ENCODE data around the gene DENND10.
"Not testable (repeated sequence)": the region's sequence is repeated elsewhere in the genome, so short reads cannot be mapped to it uniquely, and the experiment has no call there.

The DENND10 gene

DNA sequence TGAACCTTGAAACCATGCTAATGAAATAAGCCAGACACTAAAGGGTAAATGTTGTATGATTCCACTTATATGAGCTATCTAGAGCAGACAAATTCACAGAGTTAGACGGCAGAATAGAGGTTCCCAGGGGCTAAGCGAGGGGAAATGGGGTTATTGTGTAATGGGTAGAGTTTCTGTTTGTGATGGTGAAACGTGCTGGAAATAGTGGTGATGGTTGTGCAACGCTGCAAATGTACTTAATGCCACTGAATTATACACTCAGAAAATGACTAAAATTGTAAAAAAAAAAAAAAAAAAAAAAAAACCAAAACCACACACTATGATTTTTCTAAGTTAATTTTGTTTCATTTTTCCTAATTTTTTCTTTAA lies 31.6 kb downstream of the DENND10 start:
- no peak for DNase-seq

DNA sequence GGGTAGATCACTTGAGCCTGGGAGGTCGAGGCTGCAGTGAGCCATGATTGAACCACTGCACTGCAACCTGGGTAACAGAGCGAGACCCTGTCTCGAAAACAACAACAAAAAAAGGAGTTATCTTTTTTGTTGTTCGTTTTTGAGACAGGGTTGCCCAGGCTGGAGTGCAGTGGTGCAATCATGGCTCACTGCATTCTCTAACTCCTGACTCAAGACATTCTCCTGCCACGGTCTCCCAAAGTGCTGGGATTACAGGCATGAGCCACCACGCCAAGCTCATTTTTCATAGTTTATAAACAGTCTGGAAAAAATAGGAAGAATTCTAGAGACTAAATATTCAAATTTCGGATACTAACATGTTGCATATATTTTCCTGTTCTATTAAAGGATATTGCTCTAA lies 32.2 kb downstream of the DENND10 start:
- DNase-seq = no peak

GRCh38 chr10:119137878-119138277 lies 34.0 kb downstream of the DENND10 start:
- not testable (repeated sequence) for DNase-seq

GRCh38 chr10:119138346-119139306 lies 34.7 kb downstream of the DENND10 start:
- no peak for DNase-seq

DNA sequence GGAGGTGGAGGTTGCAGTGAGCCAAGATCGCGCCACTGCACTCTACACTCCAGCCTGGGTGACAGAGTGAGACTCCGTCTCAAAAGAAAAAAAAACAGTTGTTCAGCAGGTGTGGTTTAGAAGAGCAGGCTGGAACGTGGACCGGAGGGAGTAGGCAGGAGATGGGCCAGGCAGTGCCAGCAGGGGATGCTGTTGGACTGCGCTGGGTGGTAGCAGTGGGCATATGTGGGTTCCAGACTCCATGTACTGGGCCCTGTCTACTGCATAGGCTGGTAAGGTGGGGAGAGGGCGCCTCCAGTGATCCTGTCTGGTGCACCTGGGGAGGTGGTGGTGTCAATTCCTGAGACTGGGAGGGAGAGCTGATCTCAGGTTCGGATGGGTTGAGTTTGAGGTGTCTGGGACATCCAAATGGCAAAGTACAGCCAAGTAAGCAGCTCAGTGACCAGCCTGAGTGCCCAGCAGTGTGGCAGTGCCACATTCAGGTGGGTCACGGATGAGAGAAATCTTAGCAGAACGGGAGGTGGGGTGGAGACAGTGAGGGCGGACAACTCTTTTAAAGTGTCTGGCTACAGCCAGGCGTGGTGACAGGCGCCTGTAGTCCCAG lies 35.7 kb downstream of the DENND10 start:
- peak; percentile 46 for DNase-seq

DNA sequence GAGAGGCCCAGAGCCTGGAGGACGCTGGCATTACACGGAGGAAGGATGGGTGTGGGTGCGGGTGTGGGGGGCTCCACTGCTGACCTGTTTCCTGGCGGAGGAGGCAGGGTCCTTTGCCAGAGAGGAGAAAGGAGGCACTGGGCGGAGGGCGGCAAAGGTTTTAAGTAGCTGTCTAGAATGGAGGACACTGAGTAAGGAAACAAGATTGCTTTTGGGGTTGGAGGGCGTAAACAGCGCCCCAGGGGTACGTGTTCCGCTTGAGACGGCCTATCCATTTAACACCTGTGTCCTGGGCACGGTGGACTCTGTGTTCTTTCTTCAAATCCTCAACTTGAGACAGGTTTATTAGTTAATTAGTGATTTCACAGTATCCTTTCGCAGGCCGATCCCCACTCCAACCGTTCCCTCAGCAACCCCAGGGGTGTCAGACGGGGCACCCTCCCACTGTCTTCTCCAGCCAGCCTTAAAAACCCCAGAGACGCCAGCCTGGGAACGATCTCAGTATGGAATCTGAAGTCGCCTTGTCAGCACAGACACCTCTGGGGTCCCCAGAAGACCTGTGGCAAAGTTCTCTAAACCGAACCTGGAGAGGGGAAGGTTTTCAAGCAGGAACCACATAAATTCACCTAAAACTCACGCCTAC lies 36.8 kb downstream of the DENND10 start:
- no peak for DNase-seq

GRCh38 chr10:119143657-119144056 lies 39.7 kb downstream of the DENND10 start:
- no peak for DNase-seq

DNA sequence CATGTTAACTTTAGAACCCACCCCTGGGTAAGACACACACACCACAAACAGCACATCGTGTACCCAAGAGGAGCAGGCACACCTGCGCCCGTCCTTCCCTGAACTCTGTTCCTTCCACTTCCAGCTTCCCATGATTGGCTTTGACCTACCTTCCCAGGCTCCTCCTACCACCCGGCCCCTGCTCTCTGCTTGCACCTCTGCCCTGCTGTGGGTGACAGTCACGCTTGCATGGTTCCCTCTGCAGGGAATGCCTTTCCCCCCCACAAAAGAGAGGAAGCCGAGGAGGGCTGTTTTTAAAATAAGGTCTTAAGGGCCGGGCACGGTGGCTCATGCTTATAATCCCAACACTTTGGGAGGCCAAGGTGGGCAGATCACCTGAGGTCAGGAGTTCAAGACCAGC lies 45.2 kb downstream of the DENND10 start:
- no peak for DNase-seq

DNA sequence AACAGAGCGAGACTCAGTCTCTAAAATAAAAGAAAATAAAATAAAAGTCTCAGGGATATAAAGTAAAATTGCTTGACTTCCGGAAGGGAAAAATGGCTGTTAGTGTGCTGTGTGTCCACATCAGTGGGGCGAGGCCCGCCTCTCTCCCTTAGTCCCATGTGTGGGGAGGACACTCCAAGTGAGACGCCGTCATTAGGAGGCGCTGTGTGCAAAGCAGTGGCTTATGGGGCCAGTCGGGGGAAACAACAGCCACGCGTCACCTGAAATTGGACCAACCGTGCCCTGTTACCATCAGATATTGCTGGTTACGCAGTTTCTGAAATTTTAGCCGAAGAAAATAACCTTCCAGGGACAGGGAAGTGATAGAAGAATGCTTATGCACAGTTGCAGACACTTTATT lies 45.8 kb downstream of the DENND10 start:
- DNase-seq = no peak

DNA sequence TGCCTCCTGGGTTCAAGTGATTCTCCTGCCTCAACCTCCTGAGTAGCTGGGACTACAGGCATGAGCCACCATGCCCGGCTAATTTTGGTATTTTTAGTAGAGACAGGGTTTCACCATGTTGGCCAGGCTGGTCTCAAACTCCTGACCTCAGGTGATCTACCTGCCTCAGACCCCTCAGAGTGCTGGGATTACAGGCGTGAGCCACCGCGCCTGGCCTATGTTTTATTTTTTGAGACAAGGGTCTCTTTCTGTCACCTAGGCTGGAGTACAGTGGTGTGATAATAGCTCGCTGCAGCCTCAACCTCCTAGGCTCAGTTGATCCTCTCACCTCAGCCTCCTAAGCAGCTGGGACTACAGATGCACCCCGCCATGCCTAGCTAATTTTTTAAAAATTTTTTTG lies 47.7 kb downstream of the DENND10 start:
- not testable (repeated sequence) for DNase-seq

GRCh38 chr10:119153041-119153440 lies 49.1 kb downstream of the DENND10 start:
- DNase-seq = no peak

- DNase-seq = no peak
These were observed 49.7 kb downstream of the DENND10 start for GRCh38 chr10:119153661-119154060.

- DNase-seq = no peak
These were observed 55.4 kb downstream of the DENND10 start for GRCh38 chr10:119159332-119159731.

- DNase-seq = no peak
These were observed 58.0 kb downstream of the DENND10 start for GRCh38 chr10:119161680-119162451.

- no peak for DNase-seq
These were observed 58.7 kb downstream of the DENND10 start for GRCh38 chr10:119162452-119163092.

- peak; percentile 80 for DNase-seq
These were observed 61.5 kb downstream of the DENND10 start, which contains the start of gene SFXN4 for GRCh38 chr10:119165171-119166117. TSS of gene SFXN4 (minus strand) at chr10:119165714. CDS start at chr10:119165647, 67 bp downstream.

- DNase-seq = no peak
These were observed 62.2 kb downstream of the DENND10 start for GRCh38 chr10:119166118-119166500.

GRCh38 chr10:119166564-119166963 lies 62.7 kb downstream of the DENND10 start:
- no peak for DNase-seq

- no peak for DNase-seq
These were observed 63.1 kb downstream of the DENND10 start for GRCh38 chr10:119167041-119167440.

DNA sequence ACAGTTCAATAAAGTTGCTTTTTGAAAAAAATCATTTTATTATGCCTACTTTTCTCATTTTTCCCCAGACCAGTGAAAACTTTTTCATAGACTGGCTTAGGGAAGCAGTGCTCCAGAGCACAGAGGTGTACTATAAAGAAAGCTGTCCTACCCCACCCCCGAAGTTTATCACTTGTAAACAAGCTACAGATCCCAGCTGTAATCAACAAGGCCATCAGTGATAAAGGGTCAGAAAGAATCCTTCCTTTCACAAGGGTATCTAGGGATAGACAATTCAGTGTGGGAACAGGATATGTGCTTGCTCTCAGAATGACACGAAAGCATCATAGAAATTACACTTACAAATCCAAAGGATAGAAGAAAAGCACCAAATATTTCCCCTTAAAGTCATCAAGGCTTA lies 70.2 kb downstream of the DENND10 start:
- no peak for DNase-seq

DNA sequence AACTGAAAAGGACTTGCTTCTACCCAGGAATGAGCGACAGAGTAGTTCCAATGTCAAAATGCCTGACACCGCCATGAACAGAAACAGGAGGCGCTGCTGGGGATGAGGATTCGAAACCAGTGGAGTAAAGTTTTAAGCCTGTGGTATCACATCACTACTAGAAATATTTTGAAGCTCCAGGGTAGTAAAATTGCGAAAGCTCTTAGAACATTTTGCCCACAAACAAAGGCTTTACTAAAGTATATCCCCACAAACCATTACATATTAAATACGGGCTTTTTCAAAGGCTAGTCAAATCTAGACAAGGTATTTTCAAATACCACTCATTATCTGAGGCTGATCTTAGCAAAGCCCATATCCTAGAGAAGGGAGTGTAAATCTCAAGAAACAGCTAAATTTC lies 72.3 kb downstream of the DENND10 start:
- no peak for DNase-seq

Data from stimulated activated CD4-positive, alpha-beta T cell treated with anti-CD3 and anti-CD28 coated beads, Interleukin-4, amount 100 ng/mL, for 24 hours (primary cell).